ENCODE results near the gene TNNI3K.

- TF ChIP-seq, protein P1, sequence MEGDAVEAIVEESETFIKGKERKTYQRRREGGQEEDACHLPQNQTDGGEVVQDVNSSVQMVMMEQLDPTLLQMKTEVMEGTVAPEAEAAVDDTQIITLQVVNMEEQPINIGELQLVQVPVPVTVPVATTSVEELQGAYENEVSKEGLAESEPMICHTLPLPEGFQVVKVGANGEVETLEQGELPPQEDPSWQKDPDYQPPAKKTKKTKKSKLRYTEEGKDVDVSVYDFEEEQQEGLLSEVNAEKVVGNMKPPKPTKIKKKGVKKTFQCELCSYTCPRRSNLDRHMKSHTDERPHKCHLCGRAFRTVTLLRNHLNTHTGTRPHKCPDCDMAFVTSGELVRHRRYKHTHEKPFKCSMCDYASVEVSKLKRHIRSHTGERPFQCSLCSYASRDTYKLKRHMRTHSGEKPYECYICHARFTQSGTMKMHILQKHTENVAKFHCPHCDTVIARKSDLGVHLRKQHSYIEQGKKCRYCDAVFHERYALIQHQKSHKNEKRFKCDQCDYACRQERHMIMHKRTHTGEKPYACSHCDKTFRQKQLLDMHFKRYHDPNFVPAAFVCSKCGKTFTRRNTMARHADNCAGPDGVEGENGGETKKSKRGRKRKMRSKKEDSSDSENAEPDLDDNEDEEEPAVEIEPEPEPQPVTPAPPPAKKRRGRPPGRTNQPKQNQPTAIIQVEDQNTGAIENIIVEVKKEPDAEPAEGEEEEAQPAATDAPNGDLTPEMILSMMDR (conservative IDR thresholded peaks at IDR 0.05; ENCODE audit: low read depth, low read length): no peak
- TF ChIP-seq EZH2 (IDR thresholded peaks at IDR 0.05; ENCODE audit: low read length, unreplicated experiment) (no peak), EZH2phosphoT487 (IDR thresholded peaks at IDR 0.05; ENCODE audit: borderline replicate concordance, low read length) (no peak)
Observed at GRCh38 chr1:74388855-74389254, 153.7 kb downstream of the TNNI3K start.
